DND-41 (cell line): Measurements from ENCODE around the gene ARHGDIA.

ENCODE experiments used
- ATAC-seq: fragments of 200-7000 bp; cut with Tn5 transposase; 3 replicates; pipeline ENCODE4 v1.9.1; 2021; ENCODE audit warnings: low read depth; ENCODE audit not compliant: insufficient read depth
- DNase-seq: peaks from one replicate; pipeline ENCODE4 v3.0.0-alpha.2; 2020
- H2AFZ ChIP-seq: 2 replicates; pipeline ENCODE4 v1.6.0; 2012; ENCODE audit warnings: low read depth, low read length
- H3K27ac ChIP-seq: 2 replicates; pipeline ENCODE4 v1.5.1; 2012; ENCODE audit warnings: low read length, inconsistent platforms
- H3K27me3 ChIP-seq: fragments of 200-600 bp; sonication (generic); 2 replicates; pipeline ENCODE4 v1.6.0; 2012; ENCODE audit warnings: low read length, mild to moderate bottlenecking, inconsistent platforms; ENCODE audit not compliant: insufficient read depth, poor library complexity
- H3K36me3 ChIP-seq: 2 replicates; pipeline ENCODE4 v1.5.1; 2012; ENCODE audit warnings: low read length, inconsistent platforms; ENCODE audit not compliant: insufficient read depth
- H3K4me1 ChIP-seq: 2 replicates; pipeline ENCODE4 v1.5.1; 2012; ENCODE audit warnings: mild to moderate bottlenecking, low read length; ENCODE audit not compliant: insufficient read depth
- H3K4me2 ChIP-seq: 2 replicates; pipeline ENCODE4 v1.6.0; 2012; ENCODE audit warnings: mild to moderate bottlenecking, moderate library complexity, low read length, inconsistent platforms; ENCODE audit not compliant: insufficient read depth
- H3K4me3 ChIP-seq, 2 experiments: fragments of 200-600 bp in 1 of 2; shearing (Covaris generic) in 1 of 2; 2 replicates each; pipeline ENCODE4 v1.5.1; 2012 to 2016; ENCODE audit warnings: inconsistent platforms in 2 of 2, low read length in 2 of 2, mild to moderate bottlenecking in 2 of 2, low read depth in 1 of 2, moderate library complexity in 1 of 2
- H3K79me2 ChIP-seq: 2 replicates; pipeline ENCODE4 v1.6.0; 2012; ENCODE audit warnings: low read length, inconsistent platforms; ENCODE audit not compliant: insufficient read depth
- H3K9ac ChIP-seq: 2 replicates; pipeline ENCODE4 v1.6.0; 2012; ENCODE audit warnings: low read depth, mild to moderate bottlenecking, inconsistent platforms, low read length, moderate library complexity
- H3K9me3 ChIP-seq: 2 replicates; pipeline ENCODE4 v1.5.1; 2012; ENCODE audit warnings: low read length, moderate library complexity, mild to moderate bottlenecking, inconsistent platforms; ENCODE audit not compliant: insufficient read depth, severe bottlenecking
- H4K20me1 ChIP-seq: 2 replicates; pipeline ENCODE4 v1.6.0; 2012; ENCODE audit warnings: low read length; ENCODE audit not compliant: insufficient read depth
- CTCF ChIP-seq: IDR thresholded peaks from 2 replicates; pipeline ENCODE4 v1.5.1; 2012; ENCODE audit warnings: borderline replicate concordance, low read length, moderate library complexity, mild to moderate bottlenecking; ENCODE audit not compliant: poor library complexity, severe bottlenecking; ENCODE audit errors: extremely low read depth
- EZH2 ChIP-seq: IDR thresholded peaks from 3 replicates; pipeline ENCODE4 v1.6.1; 2012; ENCODE audit warnings: borderline replicate concordance, low read depth, mild to moderate bottlenecking, moderate library complexity, low read length, inconsistent platforms; ENCODE audit not compliant: severe bottlenecking

The ARHGDIA gene

GRCh38 chr17:81914103-81914850 lies 43.1 kb upstream of the ARHGDIA start:
- Histone ChIP-seq H4K20me1 (peaks cover 59% of the 10 kb centered on the region), H3K36me3 (peaks cover 59% of the 10 kb centered on the region), H3K27me3 (no peaks in the 10 kb centered on the region), H3K4me1 (peaks cover 51% of the 10 kb centered on the region), H3K4me2 (no peak overlapping the region), H3K27ac (no peak overlapping the region), H3K79me2 (peaks cover 46% of the 10 kb centered on the region), H3K4me3 (no peak overlapping the region), H3K9ac (no peak overlapping the region), H3K9me3 (no peaks in the 10 kb centered on the region), H2AFZ (no peak overlapping the region)
- DNase-seq (no peak), ATAC-seq (no peak)
- no peak for TF ChIP-seq EZH2
- TF ChIP-seq CTCF, result no peak

- H3K9me3 ChIP-seq, result no peaks in the 10 kb centered on the region
- no peak overlapping the region for H3K27ac ChIP-seq
- H3K36me3 ChIP-seq, result peaks cover 62% of the 10 kb centered on the region
- H3K79me2 ChIP-seq, result peaks cover 47% of the 10 kb centered on the region
- ATAC-seq (no peak), DNase-seq (no peak)
- H3K9ac ChIP-seq, result no peak overlapping the region
- H3K27me3 ChIP-seq, result no peaks in the 10 kb centered on the region
- no peak overlapping the region for H2AFZ ChIP-seq
- H3K4me1 ChIP-seq, result peaks cover 48% of the 10 kb centered on the region
- H3K4me3 ChIP-seq, result no peak overlapping the region
- H4K20me1 ChIP-seq, result peaks cover 60% of the 10 kb centered on the region
- H3K4me2 ChIP-seq, result no peak overlapping the region
- TF ChIP-seq CTCF (no peak), EZH2 (no peak)
These were observed 42.4 kb upstream of the ARHGDIA start for GRCh38 chr17:81913394-81914102.

GRCh38 chr17:81912441-81913309 lies 41.5 kb upstream of the ARHGDIA start:
- Histone ChIP-seq H3K79me2 (peaks cover 44% of the 10 kb centered on the region), H3K27ac (no peak overlapping the region), H3K36me3 (peaks cover 69% of the 10 kb centered on the region), H3K27me3 (no peaks in the 10 kb centered on the region), H2AFZ (no peak overlapping the region), H3K9ac (no peak overlapping the region), H3K4me2 (no peak overlapping the region), H3K4me1 (peaks cover 43% of the 10 kb centered on the region), H4K20me1 (peaks cover 67% of the 10 kb centered on the region), H3K4me3 (no peak overlapping the region), H3K9me3 (no peaks in the 10 kb centered on the region)
- TF ChIP-seq EZH2, result no peak
- TF ChIP-seq CTCF, result no peak
- ATAC-seq (no peak), DNase-seq (no peak)
